ENCODE data around the gene VASH1.
A peak's percentile ranks its signal among the peaks of the same experiment; 100 is the strongest.

VASH1 gene

GRCh38 chr14:76793324-76793723, 32.1 kb downstream of the VASH1 start:
- no peak for DNase-seq

GRCh38 chr14:76793956-76794355, 32.7 kb downstream of the VASH1 start:
- no peak for DNase-seq

GRCh38 chr14:76806446-76806845, 45.2 kb downstream of the VASH1 start:
- DNase-seq, result no peak

GRCh38 chr14:76808011-76808410, 46.7 kb downstream of the VASH1 start:
- no peak for DNase-seq

DNA sequence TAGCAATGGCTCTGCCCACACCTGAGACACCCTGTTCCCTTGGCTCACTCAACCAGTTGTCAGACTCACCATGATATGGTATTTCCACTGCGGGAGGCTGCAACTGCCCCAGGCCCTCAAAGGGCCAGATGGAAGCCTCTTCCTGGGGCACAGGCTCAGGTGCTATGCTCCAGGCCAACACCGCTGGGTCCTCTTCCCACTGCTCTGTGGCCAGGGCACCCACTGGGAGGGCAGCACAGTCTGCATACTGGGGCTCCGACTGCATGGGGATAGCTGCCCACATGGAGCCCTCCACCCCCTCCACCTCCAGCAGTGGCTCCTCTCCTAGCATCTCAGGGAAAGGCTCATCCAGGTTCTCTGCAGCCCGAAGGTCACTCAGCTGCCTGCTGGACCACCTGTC, 47.7 kb downstream of the VASH1 start:
- DNase-seq, result no peak

- no peak for DNase-seq
Measured at GRCh38 chr14:76810525-76810924, 49.3 kb downstream of the VASH1 start.

- DNase-seq, result peak; percentile 26
Measured at GRCh38 chr14:76810953-76811400, 49.7 kb downstream of the VASH1 start.

GRCh38 chr14:76811561-76811960, 50.3 kb downstream of the VASH1 start:
- peak; percentile 5 for DNase-seq

DNA sequence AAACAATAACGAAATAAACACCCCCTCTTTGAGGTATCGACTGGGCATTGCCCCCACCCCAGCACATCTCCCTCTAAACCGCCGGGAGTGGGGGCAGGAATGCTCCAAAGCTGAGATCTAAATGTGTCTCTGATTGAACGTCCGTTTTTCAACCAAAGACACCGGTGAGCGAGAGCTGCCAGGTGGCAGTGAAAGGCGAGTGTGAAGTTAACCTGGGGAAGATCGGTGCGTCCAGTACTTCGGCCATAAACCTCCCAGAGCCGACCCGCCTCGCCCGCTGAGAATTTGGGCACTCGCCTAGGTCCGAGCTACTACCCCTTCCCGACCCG, 50.8 kb downstream of the VASH1 start:
- peak; percentile 45 for DNase-seq

DNA sequence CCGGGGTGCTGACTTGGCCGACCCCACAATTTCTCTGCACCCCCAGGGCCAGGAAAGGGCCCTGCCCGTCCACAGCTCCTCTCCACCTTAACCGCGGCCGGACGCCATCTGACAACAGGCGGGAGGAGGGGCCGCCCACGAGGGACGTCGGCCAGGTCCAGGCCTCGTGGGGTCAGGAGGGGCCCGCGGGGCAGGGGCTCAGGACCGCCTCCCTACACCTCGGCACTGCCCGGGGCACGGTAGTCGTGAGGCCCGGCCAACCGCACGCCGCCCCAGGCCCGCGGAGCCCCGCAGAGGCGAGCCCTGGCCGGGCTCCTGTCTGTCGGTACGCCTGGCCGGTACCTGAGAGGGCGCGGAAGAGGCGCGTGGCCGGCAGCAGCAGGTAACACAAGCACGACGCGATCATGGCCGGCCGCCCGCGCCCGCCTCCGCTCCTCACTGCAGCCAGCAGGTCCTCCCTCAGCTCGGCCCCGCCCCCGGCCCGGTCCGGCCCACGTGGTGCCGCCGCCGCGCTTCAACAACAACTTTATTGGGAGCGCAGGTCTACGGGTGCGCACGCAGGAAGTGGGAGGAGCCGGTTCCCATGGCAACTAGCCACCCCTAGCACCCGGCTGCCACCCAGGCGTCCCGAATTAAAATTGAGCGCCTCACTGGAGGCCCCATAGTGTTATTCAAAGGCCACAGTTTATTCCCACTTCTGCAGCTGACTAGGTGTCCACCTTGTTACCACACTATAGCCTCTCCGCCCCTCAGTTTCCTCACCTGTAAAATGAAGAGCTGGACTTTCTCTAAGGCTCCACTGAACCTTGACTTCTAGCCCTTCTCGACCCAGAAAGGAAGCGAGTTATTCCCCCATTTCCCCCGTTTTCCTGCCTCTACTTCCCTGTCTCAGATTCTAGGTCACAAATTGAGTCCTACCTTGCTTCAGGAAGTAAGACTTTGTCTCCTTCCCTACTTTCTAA, 51.4 kb downstream of the VASH1 start, which contains the start of gene ANGEL1:
ANGEL1 (minus strand) TSS at position 461 of the 962 bp plus-strand sequence; CDS start at position 406, 55 bp downstream.
- peak; percentile 95 for DNase-seq

DNA sequence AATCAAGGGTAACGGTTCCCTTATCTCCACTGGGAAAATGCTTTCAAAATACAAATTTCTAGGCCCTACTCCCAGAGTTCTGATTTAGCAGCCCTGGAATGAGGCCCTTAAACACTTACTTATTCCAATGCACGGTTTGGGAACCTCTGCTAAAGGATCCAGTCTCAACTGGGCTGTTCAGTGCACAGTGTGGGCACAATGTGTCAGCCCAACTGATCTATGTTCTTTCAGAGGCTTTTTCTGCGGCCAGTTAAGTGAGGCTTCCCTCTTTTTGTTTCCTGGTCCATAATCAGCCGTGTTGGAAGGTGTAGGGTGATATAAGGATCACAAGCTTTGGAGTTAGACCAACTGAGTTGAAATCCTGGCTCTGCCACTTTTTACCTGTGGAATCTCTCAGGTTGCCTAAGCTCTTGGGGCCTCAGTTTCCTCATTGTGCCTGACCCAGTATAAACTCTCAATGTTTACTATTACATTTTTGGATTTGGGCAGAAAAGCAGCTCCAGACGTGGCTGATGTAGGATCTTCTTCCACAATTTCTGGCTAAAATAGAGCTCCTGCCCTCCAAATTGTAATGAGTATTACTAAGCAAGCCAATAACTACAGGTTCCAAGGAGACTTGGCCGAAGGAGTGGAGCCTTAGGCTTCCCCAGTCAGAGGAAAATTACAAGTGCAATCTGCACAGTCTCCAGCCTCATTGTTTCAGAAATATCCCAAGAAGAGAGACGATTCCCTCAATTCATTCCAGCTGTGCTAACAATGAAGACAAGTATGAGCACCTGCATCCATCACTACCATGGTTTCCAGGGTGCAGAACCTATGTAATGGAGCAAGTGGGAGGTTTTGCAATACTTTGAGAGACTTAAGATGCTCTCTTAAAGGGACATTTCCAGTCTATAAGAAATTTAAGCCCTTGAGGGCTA, 53.7 kb downstream of the VASH1 start:
- no peak for DNase-seq

DNA sequence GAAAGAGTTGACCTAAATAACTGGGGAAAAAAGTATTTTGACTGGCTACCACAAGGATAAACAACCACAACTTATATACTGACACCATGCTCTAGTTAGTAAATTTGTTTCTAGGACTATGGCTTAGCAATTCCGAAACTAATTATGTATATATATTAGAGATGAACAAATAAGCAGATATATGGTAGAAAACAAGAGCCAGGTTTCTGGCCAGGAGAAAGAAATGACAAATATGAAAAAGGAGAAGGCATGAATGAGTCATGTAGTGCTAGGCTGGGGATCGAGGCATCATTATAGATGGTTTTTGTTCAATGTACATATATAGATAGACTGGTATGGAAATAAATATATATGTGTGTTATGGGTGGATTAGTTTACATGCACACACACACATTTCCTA, 59.4 kb downstream of the VASH1 start:
- no peak for DNase-seq

DNA sequence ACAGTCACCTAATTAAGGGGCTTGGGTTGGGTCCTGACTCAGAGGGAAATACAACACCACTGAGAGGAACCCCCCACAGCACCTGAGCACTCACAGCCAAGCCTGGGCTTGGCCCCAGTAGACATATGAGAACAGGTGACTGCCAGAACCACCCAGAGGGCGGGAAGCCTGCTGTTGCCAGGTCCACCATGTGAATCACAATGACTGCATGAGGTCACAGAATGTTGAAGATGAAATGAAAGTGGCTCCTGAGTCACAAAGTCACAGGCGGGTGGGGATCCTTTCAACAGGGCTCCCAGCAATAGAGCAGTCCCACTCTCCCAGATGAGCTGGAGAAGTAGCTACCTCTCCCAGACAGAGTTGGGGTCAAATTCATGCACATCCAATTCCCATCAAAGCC, 64.9 kb downstream of the VASH1 start, which contains the start of gene LRRC74A:
LRRC74A (plus strand) TSS at position 287 of the 400 bp plus-strand sequence. CDS start 290 bp downstream, outside the sequence.
- no peak for DNase-seq

GRCh38 chr14:76827696-76828296, 66.5 kb downstream of the VASH1 start:
- DNase-seq, result no peak

GRCh38 chr14:76828339-76829012, 67.2 kb downstream of the VASH1 start:
- DNase-seq, result no peak

DNA sequence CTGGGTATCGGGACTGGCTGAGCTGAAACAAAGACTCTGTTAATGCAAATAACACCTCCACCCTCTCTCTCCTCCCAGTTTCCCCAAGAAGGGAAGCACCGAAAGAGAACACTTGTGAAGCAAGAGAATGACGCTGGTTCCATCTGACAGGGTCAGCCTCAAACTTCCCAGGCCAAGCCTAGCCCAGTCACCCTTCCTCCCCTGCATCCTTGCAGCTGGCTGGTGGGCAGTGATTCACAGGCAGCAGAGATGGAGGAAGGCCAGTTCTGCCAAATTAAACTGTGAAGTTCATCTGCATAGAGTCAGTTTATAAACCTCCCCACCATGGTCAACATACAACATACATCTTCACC, 67.7 kb downstream of the VASH1 start:
- DNase-seq, result no peak

- DNase-seq, result no peak
Measured at GRCh38 chr14:76829650-76830421, 68.6 kb downstream of the VASH1 start.

DNA sequence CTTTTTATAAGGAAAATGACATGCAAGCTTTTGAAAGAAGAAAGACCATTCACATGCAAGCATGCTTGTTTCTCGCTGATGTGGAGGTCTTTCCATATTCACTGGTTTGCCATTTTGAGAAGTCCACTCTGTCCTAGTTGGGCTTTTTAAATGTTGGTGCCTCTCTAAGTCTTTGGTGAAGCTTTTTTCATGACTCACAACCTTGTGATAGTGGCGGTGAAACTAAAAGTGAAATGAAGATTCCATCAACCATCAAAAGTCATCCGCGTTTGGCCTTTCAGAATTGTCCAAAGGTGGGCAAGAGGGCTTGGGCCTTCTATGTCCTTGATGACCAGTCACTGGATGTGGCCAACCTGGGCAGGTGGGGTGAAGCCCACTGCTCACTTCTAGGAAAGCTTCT, 69.3 kb downstream of the VASH1 start:
- DNase-seq, result no peak

DNA sequence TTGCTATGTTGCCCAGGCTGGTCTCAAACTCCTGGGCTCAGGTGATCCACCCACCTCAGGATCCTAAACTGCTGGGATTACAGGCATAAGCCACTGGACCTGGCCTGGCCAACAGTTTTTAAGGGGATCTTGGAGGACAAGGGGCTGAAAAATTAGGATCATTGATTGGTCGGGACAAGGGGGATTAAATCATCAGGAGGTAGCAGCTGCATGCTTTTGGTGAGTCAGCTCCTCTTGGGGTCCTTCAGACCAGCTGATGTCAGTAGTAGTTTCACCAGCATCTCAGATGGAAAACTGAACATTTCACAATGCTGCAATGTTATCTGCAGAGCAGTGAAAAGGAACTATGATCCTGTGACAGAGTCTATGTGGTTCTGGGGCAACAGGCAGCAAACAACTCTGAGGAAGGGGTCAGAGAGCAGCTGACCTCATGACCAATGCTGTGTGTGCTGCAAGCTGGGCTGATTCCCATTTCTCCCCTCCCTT, 71.3 kb downstream of the VASH1 start:
- no peak for DNase-seq

Measured in RPMI8226 (cell line).